Measurements from ENCODE around the gene FBXO2.
"Not testable (repeated sequence)": the region's sequence is repeated elsewhere in the genome, so short reads cannot be mapped to it uniquely, and the experiment has no call there.

FBXO2 gene

DNA sequence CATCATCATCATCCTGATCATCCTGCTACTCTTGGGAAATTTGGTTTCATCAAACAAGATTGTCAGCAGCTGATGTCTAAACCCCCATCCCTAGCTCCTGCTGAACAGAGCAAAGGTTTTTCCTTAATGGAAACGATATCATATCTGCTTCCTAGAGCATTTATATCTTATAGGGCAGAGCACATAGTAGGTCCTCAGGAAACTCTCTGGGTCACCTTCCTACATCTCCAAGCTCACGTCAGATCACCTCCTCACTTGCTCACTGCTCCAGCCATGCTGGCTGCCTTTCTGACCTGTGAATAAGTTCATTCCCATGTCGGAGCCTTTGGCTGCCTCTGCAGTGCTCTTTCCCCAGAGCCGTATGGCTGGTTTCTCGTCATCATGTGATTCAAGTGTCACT, 10.4 kb downstream of the FBXO2 start:
- DNase-seq, result no peak
- Histone ChIP-seq H3K4me1 (peaks cover 0 to 14% (median 7%) of the 10 kb centered on the region in 4 donors), H3K27ac (no peak overlapping the region), H3K9me3 (no peaks in the 10 kb centered on the region), H3K36me3 (no peaks in the 10 kb centered on the region), H3K4me3 (no peak overlapping the region), H3K27me3 (peaks cover 0 to 58% of the 10 kb centered on the region in 2 donors)
- TF ChIP-seq, protein P1, sequence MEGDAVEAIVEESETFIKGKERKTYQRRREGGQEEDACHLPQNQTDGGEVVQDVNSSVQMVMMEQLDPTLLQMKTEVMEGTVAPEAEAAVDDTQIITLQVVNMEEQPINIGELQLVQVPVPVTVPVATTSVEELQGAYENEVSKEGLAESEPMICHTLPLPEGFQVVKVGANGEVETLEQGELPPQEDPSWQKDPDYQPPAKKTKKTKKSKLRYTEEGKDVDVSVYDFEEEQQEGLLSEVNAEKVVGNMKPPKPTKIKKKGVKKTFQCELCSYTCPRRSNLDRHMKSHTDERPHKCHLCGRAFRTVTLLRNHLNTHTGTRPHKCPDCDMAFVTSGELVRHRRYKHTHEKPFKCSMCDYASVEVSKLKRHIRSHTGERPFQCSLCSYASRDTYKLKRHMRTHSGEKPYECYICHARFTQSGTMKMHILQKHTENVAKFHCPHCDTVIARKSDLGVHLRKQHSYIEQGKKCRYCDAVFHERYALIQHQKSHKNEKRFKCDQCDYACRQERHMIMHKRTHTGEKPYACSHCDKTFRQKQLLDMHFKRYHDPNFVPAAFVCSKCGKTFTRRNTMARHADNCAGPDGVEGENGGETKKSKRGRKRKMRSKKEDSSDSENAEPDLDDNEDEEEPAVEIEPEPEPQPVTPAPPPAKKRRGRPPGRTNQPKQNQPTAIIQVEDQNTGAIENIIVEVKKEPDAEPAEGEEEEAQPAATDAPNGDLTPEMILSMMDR (IDR thresholded peaks at IDR 0.05), result no peak
- intact Hi-C loops (cut with DNase I; ENCODE audit: low total_unique reads), result loop anchor here (5.0 kb wide), 1 partner anchor 401 kb away; no protein-coding TSS in a partner anchor

DNA sequence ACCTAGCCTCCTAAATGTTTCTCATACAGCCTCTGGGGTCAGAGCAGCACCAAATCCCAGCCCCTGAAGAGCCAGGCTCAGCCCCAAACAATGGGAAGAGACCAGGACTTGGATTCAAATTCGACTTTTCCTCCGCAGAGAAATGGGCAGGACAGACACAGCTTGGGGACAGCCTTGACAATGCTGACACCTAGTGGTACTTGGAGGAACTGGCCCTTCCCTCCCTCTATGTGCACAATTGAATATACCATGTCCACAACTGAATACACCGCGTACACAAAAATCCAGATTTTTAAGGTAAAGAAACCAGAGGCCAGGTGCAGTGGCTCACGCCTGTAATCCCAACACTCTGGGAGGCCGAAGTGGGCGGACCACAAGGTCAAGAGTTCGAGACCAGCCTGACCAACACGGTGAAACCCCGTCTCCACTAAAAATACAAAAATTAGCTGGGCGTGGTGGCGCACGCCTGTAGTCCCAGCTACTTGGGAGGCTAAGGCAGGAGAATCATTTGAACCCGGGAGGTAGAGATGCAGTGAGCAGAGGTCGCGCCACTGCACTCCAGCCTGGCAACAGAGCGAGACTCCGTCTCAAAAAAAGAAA, 11.7 kb downstream of the FBXO2 start:
- H3K4me1 ChIP-seq, H3K9me3 ChIP-seq, H3K27ac ChIP-seq, H3K4me3 ChIP-seq, H3K36me3 ChIP-seq: not testable (repeated sequence)
- peak; percentile 76 to 78 for DNase-seq
- peaks cover 0 to 56% of the 10 kb centered on the region in 2 donors for H3K27me3 ChIP-seq
- intact Hi-C loops (cut with DNase I; ENCODE audit: low total_unique reads), result loop anchor here (5.0 kb wide), 1 partner anchor 400 kb away; no protein-coding TSS in a partner anchor
- TF ChIP-seq, protein P1 (IDR thresholded peaks at IDR 0.05), result peak; percentile 94 to 95

DNA sequence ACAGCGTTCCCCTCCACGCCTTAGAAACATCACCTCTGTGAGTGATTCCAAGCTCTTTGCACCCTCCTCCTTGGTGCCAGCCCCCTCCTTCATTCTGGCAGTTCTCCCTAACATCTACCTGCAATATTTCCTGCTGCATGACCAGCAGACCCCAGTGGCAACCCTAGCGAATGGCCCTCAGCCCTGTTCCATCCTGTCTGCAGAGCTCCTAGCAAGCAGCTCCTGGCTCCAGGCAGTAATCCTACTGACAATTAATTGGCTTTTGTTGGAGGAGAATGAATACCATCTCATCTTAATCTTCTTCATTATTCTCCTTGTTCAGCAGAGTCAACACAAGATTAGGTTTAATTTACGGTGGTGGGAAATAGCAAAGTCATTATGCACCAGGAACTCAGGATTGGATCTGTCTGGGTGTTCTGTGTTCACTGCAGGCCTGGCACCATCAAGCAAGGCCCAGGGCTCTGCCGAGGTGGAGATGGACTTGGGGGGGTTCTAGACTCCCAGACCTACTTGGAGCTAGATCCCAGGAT, 12.4 kb downstream of the FBXO2 start:
- intact Hi-C loops (cut with DNase I; ENCODE audit: low total_unique reads), result loop anchor here (5.0 kb wide), 1 partner anchor 400 kb away; no protein-coding TSS in a partner anchor
- H3K36me3 ChIP-seq, result no peaks in the 10 kb centered on the region
- TF ChIP-seq, protein P1 (IDR thresholded peaks at IDR 0.05), result no peak

DNA sequence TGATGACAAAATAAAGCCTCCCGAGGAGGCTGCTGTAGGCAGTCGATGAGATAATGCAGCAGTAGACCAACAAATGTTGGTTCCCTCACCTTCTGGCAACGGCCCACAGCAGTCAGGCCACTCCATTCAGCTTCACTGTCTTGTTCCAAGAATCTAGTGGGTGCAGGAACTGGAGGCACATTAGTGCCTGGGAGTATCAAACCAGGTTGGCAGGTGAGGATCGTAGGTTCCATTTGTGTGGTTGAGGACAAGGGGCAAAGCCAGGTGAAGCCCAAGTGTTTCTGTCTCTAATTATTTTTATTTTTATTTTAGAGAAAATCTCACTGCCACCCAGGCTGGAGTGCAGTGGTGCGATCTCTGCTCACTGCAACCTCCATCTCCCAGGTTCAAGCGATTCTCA, 13.3 kb downstream of the FBXO2 start:
- Histone ChIP-seq H3K27me3 (peaks cover 0 to 57% of the 10 kb centered on the region in 2 donors), H3K4me3 (no peak overlapping the region), H3K4me1 (peaks cover 0 to 3% (median 0%) of the 10 kb centered on the region in 4 donors), H3K36me3 (no peaks in the 10 kb centered on the region), H3K9me3 (no peaks in the 10 kb centered on the region), H3K27ac (no peak overlapping the region)
- no peak for DNase-seq
- TF ChIP-seq, protein P1 (IDR thresholded peaks at IDR 0.05), result no peak
- intact Hi-C loops (cut with DNase I; ENCODE audit: low total_unique reads), result loop anchor here (5.0 kb wide), 1 partner anchor 399 kb away; no protein-coding TSS in a partner anchor

More for the DNA sequence above, 12.4 kb downstream of the FBXO2 start:
- Histone ChIP-seq H3K4me1 (peaks cover 0 to 3% (median 0%) of the 10 kb centered on the region in 4 donors), H3K4me3 (no peak overlapping the region), H3K9me3 (no peaks in the 10 kb centered on the region), H3K27ac (no peak overlapping the region), H3K27me3 (peaks cover 0 to 57% of the 10 kb centered on the region in 2 donors)
- DNase-seq, result no peak

DNA sequence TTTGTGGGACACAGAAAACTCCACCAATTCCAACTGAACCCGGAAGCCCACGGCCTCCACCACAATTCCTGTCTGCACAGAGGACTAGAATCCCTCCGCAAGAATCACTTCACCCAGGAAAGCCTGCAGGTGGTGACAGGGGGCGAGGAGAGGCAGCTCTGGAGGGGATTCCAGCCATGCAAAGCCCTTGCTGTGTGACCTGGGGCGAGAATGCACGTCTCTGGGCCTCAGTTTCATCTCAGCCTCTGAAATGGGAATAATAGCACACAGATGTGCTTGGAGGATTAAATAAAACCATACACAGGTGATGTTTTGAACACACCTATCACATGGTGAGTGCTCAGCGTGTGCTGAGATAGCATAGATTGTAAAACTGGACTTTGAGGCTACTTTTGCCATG, 14.1 kb downstream of the FBXO2 start:
- H3K27ac ChIP-seq, result no peak overlapping the region
- H3K4me1 ChIP-seq, result peaks cover 0 to 3% (median 0%) of the 10 kb centered on the region in 4 donors
- intact Hi-C loops (cut with DNase I; ENCODE audit: low total_unique reads), result loop anchor here (5.0 kb wide), 1 partner anchor 398 kb away; no protein-coding TSS in a partner anchor
- no peaks in the 10 kb centered on the region for H3K9me3 ChIP-seq
- H3K27me3 ChIP-seq, result peaks cover 0 to 60% of the 10 kb centered on the region in 2 donors
- no peak overlapping the region for H3K4me3 ChIP-seq
- TF ChIP-seq, protein P1 (IDR thresholded peaks at IDR 0.05), result no peak
- no peak for DNase-seq
- no peaks in the 10 kb centered on the region for H3K36me3 ChIP-seq
